Activated CD4-positive, alpha-beta T cell treated with anti-CD3 and anti-CD28 coated beads, Interleukin-2, amount 50 U/mL, for 16 hours (primary cell): ENCODE data around the gene KCNMA1.

Source experiments
- DNase-seq: peaks from one replicate; pipeline ENCODE4 v3.0.0-alpha.2; 2020

KCNMA1 gene

DNA sequence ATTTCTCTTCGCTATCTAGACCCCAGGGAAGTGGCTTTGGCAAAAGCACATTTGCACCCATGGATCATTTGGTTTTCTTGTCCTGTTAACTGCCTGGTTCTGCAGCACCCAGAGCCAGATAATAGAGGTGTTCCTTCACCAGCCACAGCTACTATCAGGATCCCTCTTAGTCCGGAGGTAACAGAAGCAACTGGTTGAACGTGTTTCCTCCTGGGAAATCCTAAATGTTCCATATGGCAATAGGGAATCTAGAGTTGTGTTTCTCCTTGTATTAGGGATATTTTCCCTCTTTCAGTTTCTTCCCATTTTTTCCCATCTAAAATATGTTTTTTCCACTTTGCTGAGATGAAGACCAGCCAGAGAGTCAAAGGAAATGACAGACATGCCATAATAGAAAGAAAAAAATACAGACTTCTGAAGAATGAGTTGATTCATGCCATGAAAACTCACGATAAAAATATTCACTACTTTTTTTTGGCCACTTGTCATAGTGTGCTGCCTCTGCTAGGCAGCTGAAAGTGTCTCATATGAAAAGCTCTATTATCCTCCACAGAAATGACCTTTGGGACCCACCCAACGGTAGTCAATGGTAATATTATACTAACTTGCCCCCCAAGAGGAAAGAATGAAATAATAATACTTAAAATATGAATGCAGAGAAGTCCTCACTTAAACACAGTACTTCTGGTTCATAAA lies 472.8 kb downstream of the KCNMA1 start:
- DNase-seq, result no peak

- no peak for DNase-seq
Measured at GRCh38 chr10:77163670-77164348, 473.8 kb downstream of the KCNMA1 start.

- no peak for DNase-seq
Measured at GRCh38 chr10:77162697-77163096, 474.9 kb downstream of the KCNMA1 start.

- no peak for DNase-seq
Measured at GRCh38 chr10:77160679-77161078, 476.9 kb downstream of the KCNMA1 start.

DNA sequence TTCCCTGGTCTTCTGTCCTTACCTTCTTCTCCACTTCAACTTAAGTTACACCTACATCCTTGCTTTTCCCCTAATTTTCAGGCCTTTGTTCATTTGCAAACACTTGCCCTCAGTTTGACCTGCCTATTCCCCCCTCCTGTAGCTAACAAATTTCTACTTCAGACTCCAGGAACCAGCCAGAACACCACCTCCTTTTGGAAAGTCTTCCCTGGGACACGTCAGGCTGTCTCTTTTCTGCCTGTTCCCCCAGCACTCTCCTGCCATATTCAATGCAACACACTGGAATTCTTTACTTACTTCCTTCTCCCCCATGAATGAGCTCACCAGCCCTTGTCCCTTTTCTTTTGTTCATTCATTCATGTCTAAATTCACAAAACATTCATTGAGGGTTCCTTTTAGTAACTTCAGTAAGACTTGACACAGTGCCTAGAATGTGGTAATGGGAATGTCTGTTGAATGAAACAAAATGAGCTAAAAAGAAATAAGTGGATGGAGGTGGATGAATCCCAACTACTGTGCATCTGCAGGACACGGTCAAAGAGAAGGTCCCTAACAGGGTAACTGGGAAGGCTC lies 478.0 kb downstream of the KCNMA1 start:
- DNase-seq, result no peak

- no peak for DNase-seq
Measured at GRCh38 chr10:77158666-77159065, 478.9 kb downstream of the KCNMA1 start.

GRCh38 chr10:77157248-77158019 lies 480.2 kb downstream of the KCNMA1 start:
- DNase-seq, result no peak

- DNase-seq, result no peak
Measured at GRCh38 chr10:77156406-77156879, 481.2 kb downstream of the KCNMA1 start.

GRCh38 chr10:77152256-77152655 lies 485.4 kb downstream of the KCNMA1 start:
- no peak for DNase-seq

DNA sequence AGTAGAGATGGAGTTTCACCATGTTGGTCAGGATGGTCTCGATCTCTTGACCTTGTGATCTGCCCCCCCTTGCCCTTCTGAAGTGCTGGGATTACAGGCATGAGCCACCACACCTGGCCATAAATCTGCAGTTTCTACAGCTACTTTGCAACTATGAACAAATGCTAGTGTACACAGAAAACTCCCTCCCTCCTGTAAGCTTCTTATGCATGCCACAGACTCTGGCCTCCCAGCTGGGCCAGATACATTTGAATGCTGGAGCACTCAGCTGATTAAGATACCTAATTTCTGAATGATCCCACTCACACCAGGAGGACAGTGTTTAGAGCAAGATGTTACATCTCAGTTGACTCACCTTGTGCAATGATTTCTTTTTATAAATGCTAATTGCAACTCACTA lies 486.2 kb downstream of the KCNMA1 start:
- DNase-seq, result no peak

DNA sequence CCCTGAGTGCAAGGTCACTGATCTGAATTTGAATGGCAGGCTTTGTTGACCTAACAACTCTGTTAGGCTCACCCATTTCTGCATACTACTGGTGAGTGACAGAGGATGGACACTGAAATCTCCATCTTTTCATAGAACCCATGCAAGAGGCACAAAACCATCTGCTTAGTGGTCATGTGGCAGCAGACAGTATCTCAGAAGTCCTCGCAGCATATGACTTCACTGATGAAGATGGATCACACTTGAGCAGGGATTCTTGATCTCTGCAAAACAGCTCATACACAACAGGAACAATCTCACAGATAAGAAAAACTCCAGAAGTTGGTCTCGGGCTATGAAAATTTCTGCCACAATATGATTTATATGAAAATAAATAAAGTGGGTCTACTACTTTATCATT lies 487.9 kb downstream of the KCNMA1 start:
- no peak for DNase-seq

GRCh38 chr10:77149001-77149400 lies 488.6 kb downstream of the KCNMA1 start:
- no peak for DNase-seq

GRCh38 chr10:77147871-77148270 lies 489.7 kb downstream of the KCNMA1 start:
- DNase-seq, result no peak

- DNase-seq, result no peak
Measured at GRCh38 chr10:77146712-77147336, 490.8 kb downstream of the KCNMA1 start.

- DNase-seq, result no peak
Measured at GRCh38 chr10:77144656-77145055, 493.0 kb downstream of the KCNMA1 start.

DNA sequence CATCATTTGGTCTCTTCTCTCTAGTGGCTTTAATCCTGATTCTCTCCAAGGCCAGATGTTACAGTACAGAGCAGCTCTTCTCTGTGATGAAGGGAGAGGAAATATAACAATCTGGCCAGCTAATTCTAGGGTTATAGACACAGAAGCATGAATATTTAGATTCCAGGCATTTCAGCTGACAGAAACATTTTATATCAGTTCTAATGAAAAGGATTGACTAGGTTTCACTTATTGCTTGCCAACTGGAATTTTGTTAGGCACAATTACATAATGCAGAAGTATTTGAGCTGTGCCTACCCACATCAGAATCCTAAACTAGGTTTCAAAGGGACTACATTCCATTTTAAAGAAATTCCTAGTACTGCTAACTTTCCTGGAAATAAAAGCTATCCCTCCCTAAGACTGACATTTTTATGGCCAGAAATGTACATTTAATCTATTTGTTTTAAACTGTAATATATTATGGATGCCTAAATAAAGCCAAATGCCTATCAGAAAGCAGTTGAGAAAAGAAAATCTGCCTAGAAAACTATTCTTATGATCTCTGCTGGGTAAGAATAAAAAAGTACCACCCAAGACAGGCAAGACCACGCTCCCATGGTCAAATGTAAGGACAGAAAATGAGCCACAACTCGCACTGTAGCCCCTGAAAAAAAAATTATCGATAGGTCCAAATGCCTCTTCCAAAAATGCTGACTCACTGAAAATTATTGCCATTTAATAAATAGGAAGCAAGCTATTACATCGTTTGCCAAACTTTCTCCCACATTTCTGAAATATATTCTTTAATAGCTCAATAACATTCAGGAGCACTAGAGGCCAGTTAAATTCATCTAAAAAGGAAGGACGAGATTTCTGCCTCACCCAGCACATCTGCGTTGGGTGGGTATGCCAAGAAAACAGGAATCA lies 498.1 kb downstream of the KCNMA1 start:
- DNase-seq, result no peak

- DNase-seq, result no peak
Measured at GRCh38 chr10:77138541-77138940, 499.1 kb downstream of the KCNMA1 start.

- DNase-seq, result no peak
Measured at GRCh38 chr10:77135555-77135954, 502.1 kb downstream of the KCNMA1 start.

GRCh38 chr10:77131214-77131613 lies 506.4 kb downstream of the KCNMA1 start:
- no peak for DNase-seq

GRCh38 chr10:77127243-77127642 lies 510.4 kb downstream of the KCNMA1 start:
- no peak for DNase-seq

- no peak for DNase-seq
Measured at GRCh38 chr10:77125231-77125630, 512.4 kb downstream of the KCNMA1 start.

- no peak for DNase-seq
Measured at GRCh38 chr10:77123330-77123729, 514.3 kb downstream of the KCNMA1 start.
